Colonic mucosa (tissue), 4 donors: ENCODE results near the gene HASPIN. TPM values are rescaled to one million over a fixed set of nuclear protein-coding genes. Genes with fewer than 3 reads are reported as not detected.

Experiments used
- DNase-seq: peaks from one replicate; pipeline ENCODE4 v3.0.0-alpha.2; 2020
- H3K27ac ChIP-seq: fragments of 200-600 bp; one replicate; pipeline ENCODE4 v1.8.0; 2021
- H3K27me3 ChIP-seq: fragments of 200-600 bp; one replicate; pipeline ENCODE4 v1.8.0; 2021
- H3K36me3 ChIP-seq: fragments of 200-600 bp; one replicate; pipeline ENCODE4 v1.8.0; 2021
- H3K4me1 ChIP-seq: fragments of 200-600 bp; one replicate; pipeline ENCODE4 v1.8.0; 2021; ENCODE audit warnings: mild to moderate bottlenecking
- H3K4me3 ChIP-seq: fragments of 200-600 bp; one replicate; pipeline ENCODE4 v1.8.0; 2021
- H3K9ac ChIP-seq, 2 donors: one replicate each; pipeline ENCODE4 v1.7.0; 2013; ENCODE audit warnings: control low read depth in 2 of 2, low read depth in 2 of 2, low read length in 2 of 2
- H3K9me3 ChIP-seq: fragments of 200-600 bp; one replicate; pipeline ENCODE4 v1.8.0; 2021
- intact Hi-C: fragments of 100-400 bp; cut with DNase I; formaldehyde crosslinking; loops from one replicate; pipeline ENCODE4 v1.14.1; 2022
- total RNA-seq, 2 donors: library from RNA; stranded (reverse); fragmentation: NEBNext Ultra II Directional in 1 of 2; extraction: Animal tissue kit (Norgen Biotek cat#: 25700) in 1 of 2; gene quantifications; one replicate each; pipeline ENCODE4 v1.2.1, GENCODE V29; 2021
- TF ChIP-seq, protein P1 (sequence below): fragments of 200-600 bp; IDR thresholded peaks from one replicate; pipeline ENCODE4 v1.8.0; 2022; ENCODE audit warnings: antibody characterized with exemption, mild to moderate bottlenecking
- donor health status: healthy.
- donor health status: DM: no; HTN: no; CAD: no.
- donor health status: DM: no; HTN: no; CAD: no.

HASPIN gene
- total RNA-seq, 2 donors from 2014 or later, result 2.6 to 13.2 TPM

DNA sequence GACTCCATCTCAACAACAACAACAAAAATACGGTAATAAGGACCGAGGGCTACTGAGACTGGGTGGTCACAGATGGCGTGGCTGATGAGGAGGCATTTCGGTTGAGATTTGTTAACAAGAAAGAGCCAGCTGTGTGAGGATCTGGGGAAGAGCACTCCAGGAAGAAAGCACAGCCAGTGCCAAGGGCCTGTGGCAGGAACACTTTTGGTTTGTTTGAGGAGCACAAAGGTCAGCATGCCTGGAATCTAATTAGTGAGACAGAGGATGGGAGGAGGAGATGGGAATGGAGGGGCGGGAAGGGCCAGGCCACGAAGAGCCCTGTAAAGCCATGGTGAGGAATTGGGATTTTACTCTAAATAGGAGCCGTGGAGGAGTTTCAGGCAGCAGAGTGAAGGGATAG lies 24.9 kb downstream of the HASPIN start:
- H3K9ac ChIP-seq, result no peak overlapping the region
- TF ChIP-seq, protein P1, sequence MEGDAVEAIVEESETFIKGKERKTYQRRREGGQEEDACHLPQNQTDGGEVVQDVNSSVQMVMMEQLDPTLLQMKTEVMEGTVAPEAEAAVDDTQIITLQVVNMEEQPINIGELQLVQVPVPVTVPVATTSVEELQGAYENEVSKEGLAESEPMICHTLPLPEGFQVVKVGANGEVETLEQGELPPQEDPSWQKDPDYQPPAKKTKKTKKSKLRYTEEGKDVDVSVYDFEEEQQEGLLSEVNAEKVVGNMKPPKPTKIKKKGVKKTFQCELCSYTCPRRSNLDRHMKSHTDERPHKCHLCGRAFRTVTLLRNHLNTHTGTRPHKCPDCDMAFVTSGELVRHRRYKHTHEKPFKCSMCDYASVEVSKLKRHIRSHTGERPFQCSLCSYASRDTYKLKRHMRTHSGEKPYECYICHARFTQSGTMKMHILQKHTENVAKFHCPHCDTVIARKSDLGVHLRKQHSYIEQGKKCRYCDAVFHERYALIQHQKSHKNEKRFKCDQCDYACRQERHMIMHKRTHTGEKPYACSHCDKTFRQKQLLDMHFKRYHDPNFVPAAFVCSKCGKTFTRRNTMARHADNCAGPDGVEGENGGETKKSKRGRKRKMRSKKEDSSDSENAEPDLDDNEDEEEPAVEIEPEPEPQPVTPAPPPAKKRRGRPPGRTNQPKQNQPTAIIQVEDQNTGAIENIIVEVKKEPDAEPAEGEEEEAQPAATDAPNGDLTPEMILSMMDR, result no peak
- H3K9me3 ChIP-seq, result no peaks in the 10 kb centered on the region
- H3K4me1 ChIP-seq, result no peaks in the 10 kb centered on the region
- no peaks in the 10 kb centered on the region for H3K27me3 ChIP-seq
- no peak overlapping the region for H3K4me3 ChIP-seq
- no peaks in the 10 kb centered on the region for H3K36me3 ChIP-seq
- no peak overlapping the region for H3K27ac ChIP-seq
- intact Hi-C loops, result no loop called here
- DNase-seq, result no peak

DNA sequence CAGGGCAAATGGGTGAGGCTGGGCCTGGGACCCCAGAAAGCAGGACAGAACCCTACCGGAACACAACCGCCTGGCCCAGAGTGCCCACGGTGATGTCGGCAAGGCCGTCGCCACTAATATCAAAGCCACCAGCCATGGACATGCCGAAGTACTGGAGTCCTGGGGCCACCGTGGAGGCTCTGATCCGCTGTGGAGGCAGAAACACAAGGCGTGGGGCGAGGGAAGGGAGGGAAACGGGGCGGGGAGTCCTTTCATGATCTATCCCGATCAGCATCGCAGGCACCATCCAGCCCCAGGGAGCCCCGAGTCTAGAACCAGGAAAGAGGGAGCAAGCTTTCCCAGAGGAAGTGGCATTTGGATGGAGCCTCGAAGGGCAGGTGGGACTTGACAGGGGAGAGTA lies 26.6 kb downstream of the HASPIN start:
- TF ChIP-seq, protein P1, result no peak
- Histone ChIP-seq H3K27me3 (no peaks in the 10 kb centered on the region), H3K9ac (no peak overlapping the region), H3K27ac (no peak overlapping the region), H3K36me3 (no peaks in the 10 kb centered on the region), H3K9me3 (no peaks in the 10 kb centered on the region), H3K4me1 (no peaks in the 10 kb centered on the region), H3K4me3 (no peak overlapping the region)
- intact Hi-C loops, result no loop called here
- DNase-seq, result no peak

DNA sequence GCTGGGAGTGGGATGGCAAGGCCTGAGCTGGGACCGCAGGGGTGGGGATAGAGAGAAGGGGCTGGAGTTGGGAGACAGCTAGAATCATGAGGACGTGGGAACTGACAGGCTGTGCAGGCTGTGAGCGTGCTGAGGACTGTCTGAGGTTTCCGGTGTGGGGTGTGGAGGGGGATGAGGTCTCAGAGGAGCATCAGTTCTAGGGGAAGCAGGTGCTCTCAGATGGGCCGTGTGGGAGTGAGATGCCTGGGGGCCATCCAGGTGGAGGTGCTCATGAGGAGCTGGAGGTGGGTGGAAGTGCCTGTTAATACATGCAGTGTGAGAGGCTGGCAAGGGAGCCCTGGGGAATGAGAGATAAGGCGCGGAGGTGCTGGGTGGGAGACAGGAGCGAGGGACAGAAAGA lies 27.2 kb downstream of the HASPIN start:
- intact Hi-C loops, result no loop called here
- no peaks in the 10 kb centered on the region for H3K4me1 ChIP-seq
- H3K4me3 ChIP-seq, result no peak overlapping the region
- H3K9ac ChIP-seq, result no peak overlapping the region
- no peaks in the 10 kb centered on the region for H3K27me3 ChIP-seq
- DNase-seq, result no peak
- H3K27ac ChIP-seq, result no peak overlapping the region
- no peaks in the 10 kb centered on the region for H3K36me3 ChIP-seq
- TF ChIP-seq, protein P1, result no peak
- no peaks in the 10 kb centered on the region for H3K9me3 ChIP-seq

DNA sequence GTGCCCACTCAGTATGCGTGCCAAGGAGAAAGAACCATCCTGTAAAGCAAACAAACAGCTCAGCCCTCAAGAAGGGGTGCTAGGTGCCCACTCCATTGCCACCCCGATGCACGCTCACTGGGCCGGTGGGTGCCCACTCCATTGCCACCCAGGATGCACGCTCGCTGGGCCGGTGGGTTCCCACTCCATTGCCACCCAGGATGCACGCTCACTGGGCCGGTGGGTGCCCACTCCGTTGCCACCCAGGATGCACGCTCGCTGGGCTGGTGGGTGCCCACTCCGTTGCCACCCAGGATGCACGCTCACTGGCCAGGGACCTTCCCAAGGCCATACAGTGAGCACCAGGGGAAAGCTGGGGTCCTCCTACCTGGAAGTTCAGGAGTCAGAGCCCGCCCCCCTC lies 28.1 kb downstream of the HASPIN start:
- H3K4me3 ChIP-seq, result no peak overlapping the region
- no peaks in the 10 kb centered on the region for H3K9me3 ChIP-seq
- H3K27ac ChIP-seq, result no peak overlapping the region
- no peaks in the 10 kb centered on the region for H3K27me3 ChIP-seq
- no peak for DNase-seq
- no peak overlapping the region for H3K9ac ChIP-seq
- TF ChIP-seq, protein P1, result no peak
- intact Hi-C loops, result no loop called here
- H3K4me1 ChIP-seq, result no peaks in the 10 kb centered on the region
- H3K36me3 ChIP-seq, result no peaks in the 10 kb centered on the region

DNA sequence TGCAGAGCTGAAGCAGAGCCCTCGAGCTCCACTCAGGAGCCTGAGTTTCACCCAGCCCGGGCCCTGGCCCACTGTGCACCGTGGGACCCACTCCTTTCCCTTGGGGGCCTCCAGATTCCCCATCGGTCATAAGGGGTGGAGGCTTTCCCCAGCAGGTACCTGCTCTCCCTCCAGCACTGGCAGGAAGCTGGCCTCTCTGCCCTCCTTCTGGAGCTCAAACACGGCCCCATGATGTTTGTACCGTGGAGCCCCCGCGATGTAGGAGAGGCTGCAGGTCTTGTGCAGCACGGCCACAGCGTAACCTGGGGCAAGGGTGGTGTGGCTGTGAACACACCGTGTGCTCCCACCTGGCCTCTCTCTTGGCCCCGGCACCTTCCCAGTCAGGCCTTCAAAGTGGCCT lies 29.9 kb downstream of the HASPIN start:
- no peak for DNase-seq
- Histone ChIP-seq H3K4me3 (no peak overlapping the region), H3K27ac (no peak overlapping the region), H3K36me3 (no peaks in the 10 kb centered on the region), H3K9me3 (no peaks in the 10 kb centered on the region), H3K9ac (no peak overlapping the region), H3K4me1 (no peaks in the 10 kb centered on the region), H3K27me3 (no peaks in the 10 kb centered on the region)
- TF ChIP-seq, protein P1, result no peak
- intact Hi-C loops, result no loop called here

DNA sequence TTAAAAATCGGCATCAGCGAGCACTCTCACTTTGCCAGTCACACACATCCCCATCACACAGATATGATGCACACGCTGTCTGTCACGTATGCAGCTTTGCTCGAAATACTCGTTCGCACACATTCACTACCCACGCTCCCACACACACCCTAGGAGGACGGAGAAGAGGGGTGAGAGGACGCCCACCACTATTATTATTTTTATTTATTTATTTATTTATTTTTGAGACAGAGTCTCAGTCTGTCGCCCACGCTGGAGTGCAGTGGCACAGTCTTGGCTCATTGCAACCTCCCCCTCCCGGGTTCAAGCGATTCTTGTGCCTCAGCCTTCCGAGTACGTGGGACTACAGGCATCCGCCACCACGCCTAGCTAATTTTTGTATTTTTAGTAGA lies 30.4 kb downstream of the HASPIN start:
- H3K36me3 ChIP-seq, result no peaks in the 10 kb centered on the region
- DNase-seq, result no peak
- no peak overlapping the region for H3K27ac ChIP-seq
- no peaks in the 10 kb centered on the region for H3K4me1 ChIP-seq
- peak overlapping the region; percentile 12 for H3K4me3 ChIP-seq
- no peak overlapping the region for H3K9ac ChIP-seq
- no peaks in the 10 kb centered on the region for H3K9me3 ChIP-seq
- intact Hi-C loops, result no loop called here
- TF ChIP-seq, protein P1, result no peak
- H3K27me3 ChIP-seq, result no peaks in the 10 kb centered on the region
